NOMO-1 treated with DMSO at 0.1 percent for 48 hours (cell line): ENCODE measurements around the gene CNR2.
"Not testable (repeated sequence)": the region's sequence is repeated elsewhere in the genome, so short reads cannot be mapped to it uniquely, and the experiment has no call there.

Source experiments
- DNase-seq: peaks from one replicate; lab custom pipeline; 2025; ENCODE audit not compliant: unreplicated experiment; lab: John Stamatoyannopoulos, UW

CNR2 gene

DNA sequence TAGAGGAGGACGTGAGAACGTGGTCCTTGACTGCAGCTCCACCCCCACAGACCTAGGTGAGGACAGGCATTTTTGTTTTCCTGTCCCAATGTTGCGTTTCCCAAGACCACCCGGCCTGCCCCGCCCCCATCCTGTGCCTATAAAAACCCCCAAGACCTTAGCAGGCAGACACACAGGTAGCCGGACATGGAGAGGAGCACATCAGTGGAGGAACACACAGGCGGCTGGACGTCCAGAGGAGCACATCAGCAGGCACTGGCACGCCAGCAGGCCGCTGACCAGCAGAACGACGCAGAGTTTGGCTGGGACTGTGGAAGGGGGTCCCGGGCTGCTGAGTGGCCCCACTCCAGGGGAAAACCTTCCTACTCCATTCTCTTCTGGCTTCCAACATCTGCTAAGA lies 75.3 kb downstream of the CNR2 start:
- DNase-seq = no peak

DNA sequence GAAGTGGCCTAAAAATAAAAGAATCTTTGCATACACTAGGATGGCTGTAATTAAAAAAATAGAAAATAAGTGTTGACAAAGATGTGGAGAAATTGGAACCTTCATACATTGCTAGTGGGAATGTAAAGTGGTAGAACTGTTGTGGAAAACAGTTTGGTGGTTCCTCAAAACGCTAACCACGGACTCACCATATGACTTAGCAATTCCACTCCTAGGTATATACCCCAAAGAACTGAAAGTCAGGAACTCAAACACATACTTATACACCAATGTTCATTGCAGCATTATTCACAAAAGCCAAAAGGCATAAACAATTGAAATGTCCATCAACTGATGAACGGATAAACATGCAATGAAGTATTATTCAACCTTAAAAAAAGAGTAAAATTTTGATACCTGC lies 77.1 kb downstream of the CNR2 start:
- peak; percentile 17 for DNase-seq

DNA sequence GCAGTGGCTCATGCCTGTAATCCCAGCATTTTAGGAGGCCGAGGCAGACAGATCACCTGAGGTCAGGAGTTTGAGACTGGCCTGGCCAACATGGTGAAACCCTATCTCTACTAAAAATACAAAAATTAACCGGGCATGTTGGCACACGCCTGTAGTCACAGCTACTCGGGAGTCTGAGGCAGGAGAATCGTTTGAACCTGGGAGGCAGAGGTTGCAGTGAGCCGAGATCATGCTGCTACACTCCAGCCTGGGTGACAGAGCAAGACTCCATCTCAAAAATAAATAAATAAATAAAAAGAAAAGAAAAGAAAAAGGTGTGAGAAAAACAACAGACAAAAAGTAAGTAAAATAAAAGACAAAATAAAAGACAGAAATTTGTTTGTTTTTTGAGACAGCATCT lies 79.0 kb downstream of the CNR2 start:
- DNase-seq = not testable (repeated sequence)

DNA sequence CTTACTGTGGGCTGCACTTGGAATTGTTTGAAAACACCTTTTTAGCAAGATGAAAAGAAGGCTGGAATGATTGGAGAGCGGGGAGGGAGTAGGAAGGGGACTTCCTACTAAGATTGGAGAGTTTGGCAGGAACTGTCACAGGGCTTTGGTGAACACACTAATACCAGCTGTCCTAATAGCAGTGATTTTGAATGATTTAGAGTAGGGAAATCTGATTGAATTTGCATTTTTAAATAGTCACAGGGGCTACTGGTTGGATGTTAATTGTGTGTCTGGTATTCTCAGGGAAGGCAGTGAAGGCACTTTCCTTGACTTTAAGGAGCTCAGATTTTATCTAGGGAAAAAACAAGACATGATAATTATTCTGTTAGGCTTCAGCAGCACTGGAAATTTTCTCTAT lies 85.4 kb downstream of the CNR2 start:
- no peak for DNase-seq

DNA sequence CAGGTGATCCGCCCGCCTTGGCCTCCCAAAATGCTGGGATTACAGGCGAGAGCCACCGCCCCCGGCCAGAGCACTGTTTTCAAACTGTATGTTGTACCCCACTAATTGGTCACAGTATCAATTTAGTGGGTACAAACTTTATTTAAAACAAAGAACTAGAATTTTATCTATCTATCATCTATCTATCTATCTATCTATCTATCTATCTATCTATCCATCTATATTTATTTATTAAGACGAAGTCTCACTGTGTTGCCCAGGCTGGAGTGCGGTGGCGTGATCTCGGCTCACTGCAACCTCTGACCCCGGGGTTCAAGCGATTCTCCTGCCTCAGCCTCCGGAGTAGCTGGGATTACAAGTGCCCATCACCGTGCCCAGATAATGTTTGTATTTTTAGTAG lies 86.6 kb downstream of the CNR2 start:
- not testable (repeated sequence) for DNase-seq

DNA sequence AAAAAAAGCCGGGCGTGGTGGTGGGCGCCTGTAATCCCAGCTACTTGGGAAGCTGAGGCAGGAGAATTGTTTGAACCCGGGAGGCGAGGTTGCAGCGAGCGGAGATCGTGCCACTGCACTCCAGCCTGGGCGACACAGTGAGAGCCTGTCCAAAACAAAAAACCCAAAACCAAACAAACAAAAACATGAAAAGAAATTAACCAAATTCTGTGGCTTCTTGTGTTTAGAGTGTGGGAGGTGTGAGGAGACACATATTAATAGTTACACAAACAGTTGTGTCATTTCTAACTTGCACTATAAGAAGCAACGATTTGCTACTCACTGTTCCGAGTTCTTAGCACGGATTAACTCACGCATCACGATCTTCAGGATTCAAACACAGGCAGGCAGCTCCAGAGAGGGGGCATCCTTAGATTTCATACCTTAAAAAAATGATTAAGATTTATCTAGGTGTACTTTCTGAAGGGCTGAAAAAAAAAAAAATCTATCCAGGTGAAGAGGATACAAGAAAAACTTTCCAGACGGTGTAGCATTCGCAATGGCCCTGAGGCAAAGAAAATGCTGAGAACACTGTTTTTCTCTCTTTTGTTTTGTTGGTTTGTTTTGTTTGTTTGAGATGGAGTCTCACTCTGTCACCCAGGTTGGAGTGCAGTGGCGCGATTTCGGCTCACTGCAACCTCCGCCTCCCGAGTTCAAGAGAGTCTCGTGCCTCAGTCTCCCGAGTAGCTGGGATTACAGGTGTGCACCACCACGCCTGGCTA lies 87.2 kb downstream of the CNR2 start:
- no peak for DNase-seq

DNA sequence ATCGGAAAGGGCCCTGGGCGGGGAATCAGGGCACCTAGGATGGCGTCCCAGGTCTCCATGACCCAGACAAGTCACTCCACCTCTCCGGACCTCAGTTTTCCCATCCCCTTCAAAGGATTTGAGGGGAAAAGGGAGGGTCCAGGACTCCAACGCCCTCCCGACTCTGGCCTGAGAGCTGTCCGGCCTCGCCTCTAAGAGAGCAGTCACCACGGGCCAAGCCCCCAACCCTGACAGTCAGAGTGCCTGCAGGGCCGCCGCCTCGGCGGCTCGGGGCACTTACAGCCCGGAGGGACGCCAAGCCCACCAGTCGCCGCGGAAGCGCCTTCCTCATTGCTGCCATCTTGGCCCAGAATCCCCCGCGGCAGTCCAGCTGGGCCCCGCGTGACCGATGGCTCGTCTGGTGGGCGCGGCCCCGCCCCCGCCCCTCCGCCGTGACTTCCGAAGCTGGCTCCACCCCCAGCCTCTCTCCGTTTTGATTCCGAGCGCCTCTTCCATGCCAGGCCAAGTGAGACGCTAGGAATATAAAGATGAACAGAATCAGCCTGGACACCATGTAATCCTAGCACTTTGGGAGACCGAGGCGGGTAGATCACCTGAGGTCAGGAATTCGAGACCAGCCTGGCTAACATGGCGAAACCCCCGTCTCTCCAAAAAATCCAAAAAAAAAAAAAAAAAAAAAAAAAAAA lies 87.9 kb downstream of the CNR2 start, which contains the start of gene HMGCL:
Gene HMGCL (minus strand): TSS at position 354 of the 686 bp plus-strand sequence. CDS start 14 bp downstream, at position 340.
- DNase-seq = peak; percentile 90

DNA sequence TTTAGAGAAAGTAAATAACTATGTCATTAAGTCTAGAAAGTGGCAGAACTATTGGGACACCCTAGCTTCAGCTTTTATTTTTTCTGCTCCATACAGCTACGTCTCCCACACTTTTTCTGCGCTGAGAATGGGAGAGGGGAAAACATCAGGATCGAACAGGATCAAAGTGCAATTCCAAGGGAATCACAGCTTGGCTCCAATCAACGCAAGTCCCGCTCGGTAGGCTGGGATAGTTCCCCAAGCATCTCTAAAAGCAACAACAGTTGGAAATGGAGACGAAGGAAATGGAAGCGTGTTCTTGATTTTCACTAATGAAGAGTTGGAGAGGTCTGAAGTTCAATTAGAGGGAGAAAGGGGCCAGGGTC lies 88.5 kb downstream of the CNR2 start:
- no peak for DNase-seq

DNA sequence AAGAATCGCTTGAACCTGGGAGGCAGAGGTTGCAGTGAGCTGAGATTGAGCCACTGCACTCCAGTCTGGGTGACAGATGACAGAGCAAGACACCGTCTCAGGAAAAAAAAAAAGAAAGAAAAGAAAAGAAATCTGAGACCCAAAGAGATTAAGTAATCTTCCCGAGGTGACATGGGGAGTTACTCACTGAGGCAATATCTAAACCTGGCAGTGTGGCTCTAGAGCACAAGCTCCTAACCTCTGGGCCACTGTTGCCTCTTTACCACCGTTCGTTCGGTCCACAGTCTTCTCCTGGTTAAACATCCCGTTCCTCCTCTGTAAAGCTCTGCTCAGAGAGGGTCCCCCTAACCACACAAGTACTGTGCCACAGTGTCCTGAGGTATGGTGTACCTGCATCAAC lies 89.4 kb downstream of the CNR2 start:
- DNase-seq = no peak
